NCI-H187 treated with DMSO at 0.1 percent for 48 hours (cell line): Measurements from ENCODE around the gene TBL1Y.
"Not testable (repeated sequence)": the region's sequence is repeated elsewhere in the genome, so short reads cannot be mapped to it uniquely, and the experiment has no call there.

Experiments
- DNase-seq: peaks from one replicate; lab custom pipeline; 2025; lab: John Stamatoyannopoulos, UW

Gene TBL1Y

GRCh38 chrY:6974971-6975370 lies 64.5 kb downstream of the TBL1Y start:
- DNase-seq: no peak

- DNase-seq: no peak
Observed at GRCh38 chrY:6977783-6978182, 67.3 kb downstream of the TBL1Y start.

GRCh38 chrY:6983221-6983620 lies 72.7 kb downstream of the TBL1Y start:
- DNase-seq: no peak

GRCh38 chrY:6987811-6988210 lies 77.3 kb downstream of the TBL1Y start:
- DNase-seq: no peak

GRCh38 chrY:6989886-6990620 lies 79.6 kb downstream of the TBL1Y start:
- DNase-seq: no peak

- no peak for DNase-seq
Observed at GRCh38 chrY:6992041-6992440, 81.5 kb downstream of the TBL1Y start.

- no peak for DNase-seq
Observed at GRCh38 chrY:6995987-6996386, 85.5 kb downstream of the TBL1Y start.

- DNase-seq: no peak
Observed at GRCh38 chrY:6997503-6998066, 87.1 kb downstream of the TBL1Y start.

- DNase-seq: no peak
Observed at GRCh38 chrY:6999905-7000304, 89.4 kb downstream of the TBL1Y start.

GRCh38 chrY:7002581-7002980 lies 92.1 kb downstream of the TBL1Y start:
- DNase-seq: no peak

GRCh38 chrY:7007911-7008310 lies 97.4 kb downstream of the TBL1Y start:
- DNase-seq: no peak

- DNase-seq: no peak
Observed at GRCh38 chrY:7008578-7009355, 98.3 kb downstream of the TBL1Y start.

- DNase-seq: no peak
Observed at GRCh38 chrY:7013051-7013450, 102.6 kb downstream of the TBL1Y start.

GRCh38 chrY:7016521-7016920 lies 106.0 kb downstream of the TBL1Y start:
- DNase-seq: no peak

GRCh38 chrY:7017244-7018080 lies 107.0 kb downstream of the TBL1Y start:
- DNase-seq: no peak

- no peak for DNase-seq
Observed at GRCh38 chrY:7039037-7039436, 128.5 kb downstream of the TBL1Y start.

GRCh38 chrY:7040662-7041061 lies 130.2 kb downstream of the TBL1Y start:
- DNase-seq: no peak

GRCh38 chrY:7041983-7042382 lies 131.5 kb downstream of the TBL1Y start:
- DNase-seq: no peak

- DNase-seq: not testable (repeated sequence)
Observed at GRCh38 chrY:7052461-7052860, 142.0 kb downstream of the TBL1Y start.

GRCh38 chrY:7056886-7057285 lies 146.4 kb downstream of the TBL1Y start:
- DNase-seq: no peak

GRCh38 chrY:7078725-7079124 lies 168.2 kb downstream of the TBL1Y start:
- DNase-seq: no peak

GRCh38 chrY:7080548-7080947 lies 170.1 kb downstream of the TBL1Y start:
- not testable (repeated sequence) for DNase-seq
